Left renal cortex interstitium (tissue), 4 donors: ENCODE measurements around the gene GUSB. TPM values are rescaled to one million over a fixed set of nuclear protein-coding genes. Genes with fewer than 3 reads are reported as not detected.

Source experiments
- DNase-seq, 4 donors: peaks; one replicate each; pipeline ENCODE4 v3.0.0-alpha.2; 2013; ENCODE audit warnings: low read depth in 4 of 4, low spot score in 2 of 4, missing footprints in 1 of 4
- polyA plus RNA-seq, 4 donors: library from polyadenylated mRNA; unstranded; fragments of 120-200 nt; gene quantifications; one replicate each; pipeline ENCODE4 v1.2.1, GENCODE V29; 2013; ENCODE audit not compliant: insufficient read length in 4 of 4

GUSB gene
- polyA plus RNA-seq, 4 donors, result 70.1 to 83.8 (median 76.6) TPM

DNA sequence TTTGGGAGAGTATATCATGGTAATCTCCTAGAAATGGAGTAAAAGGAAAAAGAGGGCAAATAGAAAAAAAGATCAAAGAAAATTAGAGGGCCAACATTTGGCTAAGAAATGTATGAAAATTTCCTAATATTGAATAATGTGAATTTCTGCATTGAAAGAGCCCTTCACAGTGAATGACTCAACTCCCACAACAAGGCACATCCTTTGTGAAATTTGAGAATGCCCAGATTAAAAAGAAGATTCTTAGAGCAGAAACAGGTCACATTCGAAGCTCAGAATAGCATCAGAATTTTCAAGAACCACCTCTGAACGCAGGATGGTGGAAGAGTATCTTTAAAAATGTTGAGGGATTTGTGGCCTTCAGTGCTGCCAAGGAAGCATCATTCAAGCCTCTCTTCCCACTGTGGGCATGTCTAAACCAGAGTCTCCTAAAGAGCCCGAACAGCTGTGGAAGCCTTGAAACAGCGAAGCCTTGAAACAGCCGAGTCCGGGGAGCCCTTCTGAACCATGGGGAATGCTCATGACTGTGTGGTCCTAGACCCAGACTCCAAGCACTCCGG, 43.6 kb downstream of the GUSB start:
- no peak for DNase-seq

DNA sequence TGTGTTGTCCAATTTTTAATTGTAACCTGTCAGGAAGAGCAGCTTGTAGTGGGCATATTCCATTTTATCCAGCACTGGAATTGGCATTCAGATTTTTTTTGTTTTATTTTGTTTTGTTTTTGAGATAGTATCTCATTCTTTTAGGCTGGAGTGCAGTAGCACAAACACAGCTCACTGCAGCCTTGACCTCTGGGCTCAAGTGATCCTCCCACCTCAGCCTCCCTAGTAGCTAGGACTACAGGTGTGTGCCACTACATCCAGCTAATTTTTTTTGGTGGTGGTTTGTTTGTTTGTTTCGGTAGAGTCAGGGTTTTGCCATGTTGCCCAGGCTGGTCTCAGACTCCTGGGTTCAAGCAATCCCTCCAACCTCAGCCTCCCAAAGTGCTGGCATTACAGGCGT, 44.7 kb downstream of the GUSB start:
- DNase-seq, result no peak

DNA sequence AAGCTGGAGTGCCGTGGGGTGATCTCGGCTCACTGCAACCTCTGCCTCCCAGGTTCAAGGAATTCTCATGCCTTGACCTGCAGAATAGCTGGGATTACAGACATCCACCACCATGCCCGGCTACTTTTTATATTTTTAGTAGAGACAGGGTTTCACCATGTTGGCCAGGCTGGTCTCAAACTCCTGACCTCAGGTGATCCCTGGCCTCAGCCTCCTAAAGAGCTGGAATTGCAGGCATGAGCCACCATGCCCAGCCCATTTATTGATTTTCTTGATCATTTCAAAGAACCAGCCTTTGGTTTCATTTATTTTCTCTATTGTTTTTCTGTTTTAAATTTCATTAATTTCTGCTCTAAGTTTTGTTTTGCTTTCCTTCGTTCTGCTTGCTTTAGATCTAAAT, 50.3 kb downstream of the GUSB start:
- no peak for DNase-seq

DNA sequence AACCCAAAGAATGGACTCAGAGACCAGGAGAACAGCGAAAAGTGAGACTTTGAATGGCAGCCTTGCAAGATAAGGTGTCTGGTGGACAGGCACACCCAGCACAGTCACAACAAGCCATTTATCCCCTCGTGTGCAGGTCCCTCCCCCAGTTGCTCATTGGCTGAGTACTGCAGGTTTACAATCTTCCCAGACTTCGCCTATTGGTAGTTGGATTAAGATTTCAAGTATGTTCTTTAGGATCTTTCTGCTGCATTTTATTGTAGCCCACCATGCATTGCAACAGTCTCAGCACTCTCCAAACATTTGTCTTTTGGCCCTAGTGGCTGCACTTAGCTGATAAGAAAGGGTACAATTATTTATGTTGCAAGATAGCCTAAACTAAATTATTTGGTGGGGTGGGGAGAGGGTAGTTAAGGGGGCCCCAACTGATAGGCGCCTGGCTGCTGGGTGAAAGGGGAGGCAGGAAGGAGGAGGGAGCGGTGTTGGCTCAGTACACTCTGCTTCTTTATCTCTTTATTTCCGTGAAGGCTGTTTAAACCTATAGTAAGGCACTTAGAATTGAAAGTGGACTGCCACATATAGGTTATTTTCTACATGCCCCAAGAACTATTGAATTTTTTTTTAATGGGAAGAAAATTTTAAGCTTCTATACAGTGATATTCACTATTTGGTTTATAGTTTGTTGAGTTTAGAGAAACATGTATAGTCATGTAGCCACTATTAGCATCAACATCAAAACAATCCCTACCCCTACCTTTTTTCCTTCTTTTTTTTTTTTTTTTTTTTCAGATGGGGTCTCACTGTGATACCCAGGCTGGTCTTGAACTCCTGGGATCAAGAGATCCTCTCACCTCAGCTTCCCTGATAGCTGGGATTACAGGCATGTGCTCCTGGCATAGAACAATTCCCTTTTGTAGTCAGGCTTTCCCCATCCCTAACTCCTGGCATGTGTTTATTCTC, 54.2 kb downstream of the GUSB start:
- no peak for DNase-seq

DNA sequence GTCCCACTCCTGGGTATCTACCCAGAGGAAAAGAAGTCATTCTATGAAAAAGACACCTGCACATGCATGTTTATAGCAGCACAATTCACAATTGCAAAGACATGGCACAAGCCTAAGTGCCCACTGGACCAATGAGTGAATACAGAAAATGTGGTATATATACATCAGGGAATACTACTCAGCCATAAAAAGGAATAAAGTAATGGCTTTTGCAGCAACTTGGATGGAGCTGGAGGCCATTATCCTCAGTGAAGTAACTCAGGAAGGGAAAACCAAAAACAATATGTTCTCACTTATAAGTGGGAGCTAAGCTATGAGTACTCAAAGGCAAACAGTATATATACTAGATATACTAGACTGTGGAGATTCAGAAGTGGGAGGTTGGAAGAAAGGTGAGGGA, 55.4 kb downstream of the GUSB start:
- no peak for DNase-seq

DNA sequence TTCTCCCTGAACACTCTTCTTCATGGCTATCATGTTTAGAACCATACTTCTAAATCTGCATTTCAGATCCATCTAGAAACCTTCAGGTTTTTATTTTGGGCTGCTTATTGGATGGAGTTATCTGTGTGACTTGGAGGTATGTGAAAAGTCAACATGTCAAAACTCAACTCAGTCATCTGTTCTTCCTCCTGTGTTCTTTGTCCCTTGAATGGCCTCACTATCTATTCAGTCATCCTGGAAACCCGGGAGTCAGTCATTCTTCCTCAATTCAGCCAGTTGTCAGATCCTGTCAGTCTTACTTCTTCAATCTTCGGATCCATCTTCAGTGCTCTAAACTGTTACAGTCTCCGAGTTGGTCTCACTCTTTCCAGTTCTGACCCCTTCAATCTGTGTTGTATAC, 57.0 kb downstream of the GUSB start:
- DNase-seq, result no peak

DNA sequence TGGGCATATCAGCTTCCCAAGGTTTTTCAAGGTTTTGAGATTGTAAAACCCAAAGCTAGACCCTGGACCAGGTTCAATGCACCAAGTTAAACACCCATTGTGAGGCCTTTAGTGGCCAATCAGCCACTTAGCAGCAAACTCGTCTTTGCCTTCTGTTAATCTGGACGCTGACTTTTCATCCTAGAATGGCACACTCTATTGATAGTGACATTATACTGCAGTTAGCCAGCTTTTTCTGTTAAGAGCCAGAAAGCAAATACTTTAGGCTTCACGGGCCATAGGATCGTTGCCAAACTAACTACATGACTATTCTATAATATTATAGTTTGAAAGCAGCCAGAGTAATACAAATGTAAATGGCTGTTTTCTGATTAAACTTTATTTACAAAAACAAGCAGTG, 57.8 kb downstream of the GUSB start:
- no peak for DNase-seq

DNA sequence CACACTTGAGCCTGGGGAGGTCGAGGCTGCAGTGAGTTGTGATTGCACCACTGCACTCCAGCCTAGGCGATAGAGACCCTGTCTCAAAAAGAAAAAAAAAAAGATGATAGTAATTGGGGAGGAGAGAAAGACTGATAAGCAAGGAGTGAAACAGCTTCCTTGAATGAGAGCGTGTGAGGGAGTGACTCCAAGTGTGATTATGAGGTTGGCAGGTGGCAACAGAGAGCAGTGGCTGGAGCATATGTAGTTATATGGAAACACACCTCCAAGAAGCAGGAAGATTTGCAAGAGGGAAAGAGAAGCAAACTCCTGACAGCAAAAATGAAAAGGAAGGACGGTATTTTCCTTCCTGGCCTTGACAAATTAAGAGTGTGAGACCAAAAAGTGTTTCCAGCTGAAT, 58.7 kb downstream of the GUSB start:
- DNase-seq, result no peak

DNA sequence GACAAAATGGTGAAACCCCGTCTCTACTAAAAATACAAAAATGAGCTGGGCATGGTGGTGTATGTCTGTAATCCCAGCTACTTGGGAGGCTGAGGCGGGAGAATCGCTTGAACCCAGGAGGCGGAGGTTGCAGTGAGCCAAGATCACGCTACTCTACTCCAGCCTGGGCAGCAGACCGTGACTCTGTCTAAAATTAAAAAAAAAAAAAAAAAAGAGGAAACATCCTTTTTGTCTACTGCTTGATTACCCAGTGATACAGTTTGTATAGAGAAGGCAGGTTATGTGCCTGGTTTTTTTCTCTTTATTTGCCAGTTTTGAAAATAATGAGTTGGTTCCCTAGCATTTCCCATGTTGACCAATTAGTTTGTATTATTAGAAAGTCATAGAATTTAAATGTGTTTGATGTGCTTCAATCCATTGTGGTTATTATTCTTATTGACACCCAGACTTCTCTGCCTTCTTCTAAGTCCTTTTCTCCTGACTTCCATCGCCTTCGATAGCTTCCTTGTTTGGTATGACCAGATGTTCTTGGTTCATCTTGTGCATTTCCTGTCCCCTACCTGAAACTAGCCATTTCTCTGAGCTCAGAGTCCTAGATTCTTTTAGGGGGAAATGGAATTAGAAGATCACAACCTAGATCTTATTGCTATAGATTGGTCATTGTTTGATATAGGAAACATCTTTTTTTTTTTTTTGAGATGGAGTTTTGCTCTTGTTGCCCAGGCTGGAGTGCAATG, 65.9 kb downstream of the GUSB start:
- no peak for DNase-seq

DNA sequence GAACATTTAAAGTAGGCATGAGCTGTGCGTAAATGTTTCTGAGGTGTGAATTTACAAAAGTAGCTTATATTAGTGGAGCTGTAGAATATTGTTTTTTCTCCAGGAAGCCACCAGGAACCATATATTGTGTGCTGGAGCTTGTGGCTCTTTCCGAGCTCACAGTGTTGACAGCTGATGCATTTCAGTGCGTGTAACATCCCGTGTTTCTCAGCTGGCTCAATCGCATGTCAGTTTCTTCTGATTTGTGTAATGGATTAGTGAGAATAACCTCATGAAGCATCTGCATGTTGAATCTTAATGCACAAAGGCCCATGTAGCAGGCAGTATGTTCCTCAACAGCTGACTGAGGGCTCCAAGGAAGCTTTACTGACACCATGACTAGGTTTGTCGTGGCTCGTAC, 69.8 kb downstream of the GUSB start:
- no peak for DNase-seq

Other genes starting within 250 kb of the GUSB start
- gene VKORC1L1, start 109.1 kb downstream of the GUSB start, polyA plus RNA-seq, result 10 to 100 TPM; 28.1 to 33.5 (median 30.3) TPM
- gene ASL, start 93.6 kb upstream of the GUSB start, polyA plus RNA-seq, result 10 to 100 TPM; 28.3 to 36.8 (median 34.7) TPM
- gene CRCP, start 132.6 kb upstream of the GUSB start, polyA plus RNA-seq, result 10 to 100 TPM; 24.2 to 35.1 (median 31.2) TPM
- 10 to 100 TPM; 40.3 to 53.2 (median 46.0) TPM for gene TPST1, start 223.1 kb upstream of the GUSB start, polyA plus RNA-seq